Left hindlimb (tissue), 1 donor: Measurements from ENCODE around the gene CRYBG2.
"Not testable (repeated sequence)": the region's sequence is repeated elsewhere in the genome, so short reads cannot be mapped to it uniquely, and the experiment has no call there.

Experiments used
- DNase-seq: peaks from one replicate; pipeline ENCODE4 v3.0.0-alpha.2; 2018

Gene CRYBG2

DNA sequence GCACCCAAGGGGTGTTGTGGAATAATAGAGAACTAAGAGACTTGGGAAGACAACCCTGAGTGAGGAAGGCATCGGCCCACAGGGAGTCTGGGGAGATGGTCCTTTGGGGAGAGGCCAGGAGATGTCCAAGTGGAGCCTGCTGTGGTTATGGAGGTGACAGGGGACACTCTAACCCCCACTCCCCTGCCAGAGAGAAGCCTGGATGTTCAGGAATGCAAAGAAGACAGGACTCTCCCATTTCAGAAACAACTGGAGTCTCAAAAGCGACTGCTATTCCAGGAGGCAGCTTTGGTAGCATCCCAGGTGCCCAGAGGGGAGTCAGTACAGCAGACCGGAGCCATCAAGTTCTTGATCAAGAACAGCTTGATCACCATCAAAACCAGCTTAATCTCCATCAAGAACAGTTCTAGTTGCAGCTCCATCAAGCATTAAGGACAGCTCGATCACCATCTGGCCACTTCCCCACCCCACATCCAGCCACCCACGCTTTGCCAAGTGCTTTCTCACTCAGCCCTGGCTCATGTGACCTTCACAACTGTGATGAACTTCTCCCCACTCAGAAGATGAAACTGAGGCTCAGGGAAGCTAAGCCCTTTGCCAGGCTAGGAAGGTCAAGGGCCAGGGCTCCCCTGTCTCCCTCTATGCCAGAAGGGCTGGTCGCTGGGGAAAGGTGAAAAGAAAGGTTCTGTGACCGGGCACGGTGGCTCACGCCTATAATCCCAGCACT is 35.4 kb downstream of the CRYBG2 start:
- DNase-seq: no peak

DNA sequence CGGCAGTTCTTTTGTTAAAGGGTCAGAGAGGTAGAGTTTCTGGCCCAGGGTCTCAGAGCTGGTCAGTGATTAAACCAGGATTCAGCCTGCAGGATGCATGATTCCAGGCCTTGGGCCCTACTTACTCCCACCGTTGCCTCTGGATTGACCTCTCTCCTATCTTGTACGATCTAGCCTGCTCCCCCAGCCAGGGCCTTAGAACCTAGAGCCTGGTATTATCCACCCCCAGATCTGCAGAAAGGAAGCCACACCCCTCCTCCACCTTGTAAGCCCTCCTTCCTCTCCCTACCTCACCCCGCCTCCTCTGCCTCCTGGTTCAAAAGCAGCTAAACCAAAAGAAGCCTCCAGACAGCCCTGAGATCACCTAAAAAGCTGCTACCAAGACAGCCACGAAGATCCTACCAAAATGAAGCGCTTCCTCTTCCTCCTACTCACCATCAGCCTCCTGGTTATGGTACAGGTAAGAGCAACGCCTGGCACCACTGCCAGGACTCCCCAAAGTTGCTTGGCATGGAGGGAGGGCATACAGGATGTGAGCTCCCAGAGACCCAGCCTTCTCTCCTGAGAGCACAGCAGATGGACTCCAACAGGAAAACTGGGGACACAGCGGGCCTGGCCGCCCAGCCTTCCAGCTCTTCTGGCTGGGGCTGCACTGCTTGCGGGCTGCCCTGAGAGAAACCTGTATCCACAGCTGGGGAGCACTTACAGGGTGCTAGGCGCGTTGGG is 36.2 kb downstream of the CRYBG2 start, which contains the start of gene CD52:
Gene CD52, plus strand, starts transcription at position 347 of the 726 bp plus-strand sequence. Its CDS starts 60 bp downstream, at position 407.
- no peak for DNase-seq

DNA sequence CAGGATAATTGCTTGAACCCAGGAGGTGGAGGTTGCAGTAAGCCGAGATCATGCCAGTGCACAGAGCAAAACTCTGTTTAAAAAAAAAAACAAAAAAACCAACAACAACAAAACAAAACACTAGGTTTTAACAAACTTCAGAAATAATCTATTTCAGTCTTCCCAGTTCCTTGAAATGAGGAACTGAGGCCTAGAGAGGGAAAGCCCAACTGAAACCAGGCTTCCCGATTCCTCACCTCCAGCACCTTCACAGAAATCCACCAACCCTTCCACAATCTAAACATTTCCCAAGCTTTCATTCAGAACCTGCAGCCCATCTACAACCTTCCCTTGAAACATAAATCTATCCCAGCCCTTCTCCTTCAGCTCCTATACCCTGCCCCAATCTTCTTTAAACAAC is 36.8 kb downstream of the CRYBG2 start:
- DNase-seq: no peak

DNA sequence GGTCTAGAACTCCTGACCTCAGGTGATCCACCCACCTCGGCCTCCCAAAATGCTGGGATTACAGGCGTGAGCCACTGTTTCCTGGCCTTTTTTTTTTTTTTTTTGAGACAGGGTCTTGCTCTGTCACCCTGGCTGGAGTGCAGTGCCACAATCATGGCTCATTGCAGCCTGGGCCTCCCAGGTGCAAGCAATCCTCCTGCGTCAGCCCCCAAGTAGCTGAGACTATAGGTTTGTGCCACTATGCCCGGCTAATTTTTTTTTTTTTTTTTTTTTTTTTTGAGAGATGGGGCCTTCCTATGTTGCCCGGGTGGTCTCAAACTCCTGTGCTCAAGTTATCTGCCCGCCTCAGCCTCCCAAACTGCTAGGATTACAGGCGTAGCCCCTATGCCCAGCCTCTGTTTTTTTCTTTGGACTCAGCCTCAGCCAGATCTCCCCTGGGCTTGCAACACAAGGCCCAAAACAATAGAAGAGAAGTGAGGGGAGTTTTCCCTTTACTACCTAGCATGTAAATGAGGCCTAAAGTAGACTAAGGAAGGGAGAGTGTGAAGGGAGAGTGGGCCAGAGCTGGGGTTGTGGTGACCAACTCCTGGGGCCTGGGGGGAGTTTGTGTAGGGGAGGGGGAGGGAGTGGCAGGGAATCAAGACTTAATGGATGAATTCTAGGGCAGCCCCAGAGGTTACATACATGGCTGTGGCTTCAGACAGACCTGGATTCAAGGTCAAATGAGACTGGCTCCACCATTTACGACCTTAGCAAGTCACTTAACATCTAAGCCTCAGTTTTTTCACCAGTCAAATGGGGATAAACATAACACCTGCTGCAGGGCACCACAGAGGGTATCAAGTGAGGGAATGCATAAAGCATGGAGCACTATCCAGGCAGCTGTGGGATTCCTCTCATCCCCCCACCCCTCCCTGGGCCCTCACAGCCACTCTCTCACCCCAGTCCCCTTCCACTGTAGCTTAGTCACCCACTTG is 37.8 kb downstream of the CRYBG2 start:
- no peak for DNase-seq

DNA sequence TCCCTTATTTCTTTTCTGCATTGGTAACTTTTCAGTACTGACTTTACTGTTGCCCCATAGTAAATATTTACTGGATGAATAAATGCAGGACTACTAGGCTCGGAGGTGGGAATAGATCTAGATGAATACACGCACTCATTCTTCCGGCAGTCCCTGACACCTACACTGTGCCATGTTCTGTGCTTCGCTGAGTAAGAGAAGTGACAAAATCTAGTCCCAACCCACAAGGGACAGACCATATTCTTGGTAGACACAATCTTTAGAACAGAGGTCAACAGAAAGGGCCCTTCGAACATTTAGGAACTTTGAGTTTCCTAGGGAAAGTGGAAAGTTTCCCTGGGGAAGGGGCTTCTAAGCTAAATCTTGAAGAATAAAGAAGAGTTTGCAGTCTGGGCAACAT is 39.4 kb downstream of the CRYBG2 start:
- no peak for DNase-seq

DNA sequence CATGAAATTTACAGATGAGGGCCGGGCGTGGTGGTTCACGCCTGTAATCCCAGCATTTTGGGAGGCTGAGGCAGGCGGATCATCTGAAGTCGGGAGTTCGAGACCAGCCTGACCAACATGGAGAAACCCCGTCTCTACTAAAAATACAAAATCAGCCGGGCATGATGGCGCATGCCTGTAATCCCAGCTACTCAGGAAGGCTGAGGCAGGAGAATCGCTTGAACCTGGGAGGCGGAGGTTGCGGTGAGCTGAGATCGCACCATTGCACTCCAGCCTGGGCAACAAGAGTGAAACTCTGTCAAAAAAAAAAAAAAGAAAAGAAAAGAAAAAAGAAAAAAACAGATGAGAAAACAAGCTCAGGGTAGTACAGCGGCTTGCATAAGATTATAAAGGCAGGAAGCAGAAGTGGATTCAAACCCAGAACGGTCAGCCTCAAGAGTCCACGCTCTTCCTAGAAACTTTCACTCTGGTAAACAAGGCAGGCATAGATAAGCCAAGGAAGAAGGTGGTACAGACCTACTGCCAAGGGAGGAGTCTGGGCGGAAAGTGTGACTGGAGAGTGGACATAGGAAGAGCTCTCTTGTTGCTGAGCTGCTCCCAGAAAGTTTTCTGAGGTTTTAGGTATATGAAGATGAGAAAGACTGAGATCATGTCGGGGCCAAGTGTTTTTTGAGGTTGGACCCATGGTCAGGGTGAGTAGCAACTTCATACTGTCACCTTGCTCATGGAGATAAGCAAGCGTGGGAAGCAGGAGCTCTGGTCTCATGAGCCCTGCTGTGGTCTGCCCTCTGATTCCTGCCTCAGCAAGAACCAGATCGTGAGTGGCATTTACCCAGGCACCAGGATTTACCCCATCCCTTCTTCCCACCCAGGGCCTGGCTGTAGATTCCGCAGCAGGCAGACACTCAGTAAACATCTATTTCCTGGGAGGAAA is 45.7 kb downstream of the CRYBG2 start:
- not testable (repeated sequence) for DNase-seq

DNA sequence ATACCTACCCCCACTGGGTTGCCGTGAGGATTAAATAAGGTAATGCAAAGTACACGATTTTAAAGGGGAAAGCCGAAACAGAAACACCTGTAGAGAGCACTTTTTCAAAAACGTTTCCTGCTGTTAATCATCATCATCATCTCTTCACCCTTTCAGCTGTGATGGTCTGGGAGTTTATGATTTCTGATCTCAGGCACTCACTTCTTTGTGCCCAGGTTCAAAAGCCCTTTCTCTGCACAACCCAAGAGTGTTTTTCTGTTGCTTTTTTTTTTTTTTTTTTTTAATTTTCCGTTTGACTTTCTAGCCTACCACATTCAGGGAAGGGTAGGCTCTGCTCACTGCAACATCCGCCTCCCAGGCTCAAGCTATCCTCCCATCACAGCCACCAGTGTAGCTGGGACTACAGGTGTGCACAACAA is 46.6 kb downstream of the CRYBG2 start:
- DNase-seq: no peak

DNA sequence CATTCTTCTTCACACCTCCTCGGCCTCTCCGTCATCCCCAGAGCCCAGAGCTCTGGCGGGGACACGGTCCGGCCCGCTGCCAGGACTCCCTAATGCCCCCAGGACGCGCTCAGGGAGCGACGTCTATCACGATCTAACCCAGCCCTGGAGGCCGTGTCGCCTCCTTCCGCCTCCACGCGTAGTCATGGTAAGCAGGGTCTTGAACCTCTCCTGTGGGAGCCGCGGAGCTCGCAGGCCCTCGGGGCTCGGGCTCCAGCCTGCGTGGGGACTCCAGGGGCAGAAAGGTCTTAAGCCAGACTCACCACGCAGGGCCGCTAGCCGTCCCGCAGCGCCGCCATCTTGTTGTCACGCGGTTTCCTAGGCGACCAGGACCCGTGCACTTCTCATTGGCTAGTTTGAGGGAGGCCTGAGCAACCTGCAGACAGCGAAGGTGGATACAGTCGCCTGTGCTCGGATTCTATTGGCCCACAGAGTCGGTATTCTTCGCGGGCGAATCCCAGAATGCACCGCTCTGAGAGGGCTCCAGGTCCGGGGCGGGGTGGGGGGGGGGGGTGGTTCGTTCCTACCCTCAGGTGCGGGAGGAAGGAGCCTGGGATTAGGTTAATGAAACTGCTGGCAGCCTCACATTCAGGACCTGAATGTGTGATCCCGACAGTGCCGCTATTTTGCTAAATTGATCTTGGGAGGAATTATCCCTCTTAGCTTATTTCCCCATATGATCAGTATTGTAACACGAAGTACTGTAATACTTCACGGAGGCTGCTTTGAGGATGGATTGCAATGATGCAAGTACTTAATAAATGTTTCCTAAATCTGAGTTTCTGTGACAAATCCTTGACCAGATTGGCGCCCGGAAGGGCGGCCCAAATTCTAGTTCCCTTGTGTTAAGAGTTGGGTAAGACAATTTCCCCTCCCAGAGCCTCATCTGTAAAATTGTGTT is 47.4 kb downstream of the CRYBG2 start, which contains the start of gene UBXN11:
Gene UBXN11, minus strand, starts transcription at position 347 of the 940 bp plus-strand sequence. CDS start 3,753 bp downstream, outside the sequence.
- peak; percentile 89 for DNase-seq

DNA sequence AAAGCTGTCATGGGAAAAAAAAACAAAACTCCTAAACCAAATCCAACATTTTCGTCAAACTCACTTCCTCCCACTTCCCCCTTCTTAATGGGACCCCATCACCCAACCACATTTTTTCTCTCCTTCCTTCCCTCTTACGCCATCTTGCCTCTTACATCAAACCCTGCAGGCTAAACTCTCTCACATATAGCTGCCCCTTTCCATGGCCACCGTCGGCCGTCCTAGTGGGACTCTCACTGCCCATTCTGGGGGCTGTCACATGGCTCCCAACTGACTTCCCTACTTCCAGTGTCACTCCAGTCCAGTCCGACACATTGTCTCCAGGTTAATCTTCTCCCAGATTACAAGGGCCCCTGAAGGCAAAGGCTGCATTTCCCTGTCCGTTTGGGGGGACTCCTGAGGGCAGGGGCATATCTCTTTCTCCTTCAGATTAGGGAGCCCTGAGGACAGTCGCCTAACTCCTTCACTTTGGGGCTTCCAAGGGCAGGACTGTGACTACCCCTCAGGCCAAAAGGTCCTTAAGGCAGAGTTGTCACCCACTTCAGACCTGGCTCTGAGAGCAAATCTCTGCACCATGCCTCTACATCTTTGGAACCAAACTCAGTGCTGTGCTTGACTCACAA is 48.2 kb downstream of the CRYBG2 start:
- no peak for DNase-seq

DNA sequence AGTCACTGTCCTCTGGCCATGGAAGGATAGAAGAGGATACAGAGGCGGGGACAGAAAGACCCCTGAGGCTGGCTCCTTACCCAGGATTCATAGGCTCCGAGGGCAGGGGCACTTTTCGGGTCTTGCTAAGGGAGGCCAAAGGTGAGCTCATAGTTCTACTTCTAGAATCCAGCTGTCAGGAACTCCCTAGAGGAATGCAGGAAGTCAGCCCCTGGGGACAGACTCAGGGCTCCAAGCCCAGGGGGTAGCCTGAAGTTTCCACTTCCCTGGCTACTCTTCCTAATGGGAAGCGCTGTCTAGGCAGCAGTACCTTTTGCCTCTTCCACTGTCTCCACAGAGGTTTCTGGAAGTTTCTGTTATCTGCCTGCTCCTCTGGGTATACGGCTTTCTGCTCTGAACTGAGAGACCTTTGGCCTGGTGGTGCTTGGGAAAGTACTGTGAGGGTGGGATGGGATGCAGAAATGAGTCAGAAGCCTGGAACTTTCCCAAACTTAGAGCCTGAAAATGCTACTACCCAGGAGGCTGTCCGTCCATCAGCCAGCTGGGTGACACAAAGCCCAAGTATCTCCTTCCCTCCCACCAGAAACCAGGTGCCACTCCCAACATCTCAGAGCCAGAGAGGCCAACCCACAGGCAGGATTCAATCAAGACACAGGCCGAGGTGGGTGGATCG is 51.1 kb downstream of the CRYBG2 start:
- no peak for DNase-seq

DNA sequence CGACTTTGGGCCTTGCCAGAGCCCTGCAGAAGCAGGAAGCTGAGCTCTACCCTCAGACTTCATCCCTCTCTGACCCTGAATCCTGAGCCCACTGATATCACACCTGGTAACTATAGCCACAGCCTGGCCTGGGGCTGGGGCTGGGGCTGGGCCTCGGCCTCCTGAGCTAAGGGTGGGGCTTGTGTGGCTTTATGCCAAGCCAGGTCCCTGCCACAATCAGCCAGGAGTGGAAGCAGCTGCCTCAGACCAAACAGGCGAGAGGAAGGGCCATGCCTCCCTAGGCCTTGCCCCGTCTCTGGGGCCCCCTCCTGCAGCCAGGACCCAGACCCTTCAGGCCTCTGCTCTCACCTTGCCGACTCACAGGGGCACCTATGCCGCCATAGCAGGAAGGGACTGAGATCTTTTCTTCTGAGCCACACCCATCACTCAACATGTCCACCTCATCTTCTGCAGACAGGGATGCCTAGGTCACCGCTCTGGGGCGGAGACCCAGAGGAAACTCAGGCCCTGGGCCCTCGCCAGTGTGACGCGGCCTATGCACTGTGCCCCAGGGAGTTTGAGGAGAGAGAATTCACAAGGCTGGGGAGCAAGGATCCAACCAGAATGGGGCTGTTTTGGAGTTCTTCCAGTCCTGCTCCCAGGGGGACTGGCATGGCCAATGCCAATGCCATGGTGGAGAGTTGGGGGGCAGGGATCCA is 53.2 kb downstream of the CRYBG2 start:
- no peak for DNase-seq

DNA sequence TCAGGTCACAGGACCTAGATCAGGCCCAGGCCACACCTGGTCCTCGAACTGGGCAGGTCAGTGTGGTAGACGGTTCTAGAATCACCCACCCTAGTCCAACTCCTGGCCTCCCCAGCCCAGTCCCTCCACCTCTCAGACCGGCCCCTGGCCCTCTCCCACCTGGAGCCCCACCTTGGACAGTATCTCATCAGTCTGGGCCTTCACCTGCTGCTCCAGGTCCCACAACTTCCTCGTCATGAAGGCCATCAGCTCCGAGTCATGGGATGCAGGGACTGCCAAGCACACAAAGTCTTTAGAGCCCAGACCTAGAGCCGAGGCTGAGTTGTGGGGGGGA is 56.2 kb downstream of the CRYBG2 start:
- no peak for DNase-seq

DNA sequence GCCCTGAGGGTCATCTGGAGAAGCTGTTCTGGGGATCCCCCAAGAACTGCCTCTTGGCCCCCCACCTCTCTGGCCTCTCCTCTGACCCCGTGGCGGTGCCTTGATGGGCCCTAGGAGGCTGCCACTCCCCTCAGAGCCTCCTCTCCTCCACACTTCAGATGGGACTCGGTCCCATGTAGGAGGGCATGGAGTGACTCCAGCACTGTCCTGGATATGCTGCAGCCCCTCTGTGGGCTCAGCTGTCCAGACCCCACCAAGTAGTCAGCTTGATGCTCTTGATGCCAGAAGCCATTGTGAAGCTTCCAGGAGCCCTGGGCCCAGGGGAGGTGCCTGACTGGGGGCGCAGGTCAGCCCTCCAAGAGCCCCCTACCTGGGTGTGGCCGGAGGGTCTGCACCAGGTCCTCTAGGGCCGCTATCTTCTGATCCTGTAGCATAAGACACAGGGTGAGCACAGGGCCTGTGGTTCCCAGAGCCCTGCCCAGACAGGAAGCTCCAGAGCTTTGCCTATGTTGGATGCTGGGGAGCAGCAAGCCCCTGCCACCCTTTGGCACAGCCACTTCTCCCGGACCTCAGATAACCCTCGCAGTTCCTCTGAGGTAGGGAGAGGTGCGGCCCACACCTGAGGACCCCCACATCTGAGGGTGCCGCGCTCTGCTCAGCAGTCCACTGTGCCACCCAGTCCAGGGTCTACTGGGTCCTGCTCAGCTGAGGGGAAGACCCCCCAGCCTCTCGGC is 56.7 kb downstream of the CRYBG2 start:
- DNase-seq: no peak

DNA sequence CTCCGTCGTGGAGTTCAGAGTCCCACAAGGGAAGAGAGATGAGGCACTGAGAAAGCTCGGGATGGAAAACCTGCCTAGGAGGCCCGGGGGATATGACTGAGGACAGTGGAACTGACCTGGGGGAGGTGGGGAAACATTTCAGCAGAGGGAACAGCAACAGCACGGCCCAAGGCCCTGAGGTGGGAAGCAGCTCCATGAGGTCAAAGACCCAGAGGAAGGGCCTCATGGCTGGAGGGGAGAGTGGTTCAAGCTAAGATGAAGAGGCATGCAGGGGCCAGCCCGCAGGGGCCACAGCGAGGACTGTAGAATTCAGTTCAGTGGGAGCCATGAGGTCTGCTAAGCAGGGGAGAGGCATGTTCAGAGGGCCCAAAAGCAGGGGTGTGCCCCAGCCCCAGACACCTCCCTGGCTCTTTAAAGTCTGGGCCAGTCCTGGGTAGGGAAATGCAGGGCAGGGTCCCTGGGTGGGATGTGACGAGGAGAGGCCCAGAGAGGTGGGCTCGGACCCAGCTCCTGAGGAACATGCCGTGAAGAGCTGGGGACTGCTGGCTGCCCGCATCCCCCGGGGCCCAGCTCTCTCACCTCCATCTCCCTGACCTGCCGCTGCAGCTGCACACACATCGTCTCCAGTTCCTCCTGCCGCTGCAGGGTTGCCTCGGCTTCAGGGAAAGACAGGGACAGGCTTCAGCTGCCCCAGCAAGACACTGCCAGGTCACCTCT is 57.4 kb downstream of the CRYBG2 start:
- no peak for DNase-seq

DNA sequence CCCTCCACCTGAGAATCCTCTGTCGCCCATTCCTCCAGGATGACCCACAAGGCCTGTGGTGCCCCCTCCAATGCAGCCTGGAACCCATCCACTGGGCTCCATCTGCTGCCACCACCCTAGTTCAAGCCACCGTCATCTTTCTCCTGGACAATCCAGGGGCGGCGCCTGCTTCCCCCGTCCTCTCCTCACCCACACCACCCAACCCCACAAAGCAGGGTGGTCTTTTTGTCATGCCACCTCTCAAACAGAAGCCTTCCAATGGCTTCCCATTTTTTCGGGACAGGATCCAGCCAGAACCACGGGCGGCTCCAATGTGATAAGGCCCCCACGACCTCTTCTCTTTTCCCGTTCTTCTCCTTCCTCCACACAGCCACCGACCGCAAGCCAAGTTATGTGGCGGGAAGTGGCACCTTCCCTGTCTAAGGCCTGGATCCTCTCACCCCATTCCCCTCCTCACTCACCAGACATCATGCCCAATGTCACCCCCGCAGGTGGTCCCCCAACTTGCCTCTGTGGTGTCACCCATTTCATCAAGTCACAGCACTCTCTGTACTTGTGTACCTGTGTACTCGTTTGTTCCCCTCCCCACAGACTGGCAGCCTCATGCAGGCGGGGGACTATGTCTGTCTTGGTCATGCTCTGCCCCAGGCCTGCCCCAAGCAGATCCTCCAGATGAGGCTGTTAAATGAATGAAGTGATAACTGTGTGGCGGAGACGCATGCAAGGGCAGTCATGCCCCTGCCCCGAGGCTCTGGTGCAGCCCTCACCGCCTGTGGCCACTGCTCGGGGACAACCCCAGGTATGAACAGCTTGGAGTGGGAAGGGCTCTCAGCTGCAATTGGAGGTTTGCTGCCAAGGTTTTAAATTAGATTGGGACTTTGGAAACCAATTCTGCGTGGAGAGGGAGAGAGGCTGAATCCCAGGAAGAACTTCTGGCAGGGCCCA is 58.5 kb downstream of the CRYBG2 start:
- no peak for DNase-seq

DNA sequence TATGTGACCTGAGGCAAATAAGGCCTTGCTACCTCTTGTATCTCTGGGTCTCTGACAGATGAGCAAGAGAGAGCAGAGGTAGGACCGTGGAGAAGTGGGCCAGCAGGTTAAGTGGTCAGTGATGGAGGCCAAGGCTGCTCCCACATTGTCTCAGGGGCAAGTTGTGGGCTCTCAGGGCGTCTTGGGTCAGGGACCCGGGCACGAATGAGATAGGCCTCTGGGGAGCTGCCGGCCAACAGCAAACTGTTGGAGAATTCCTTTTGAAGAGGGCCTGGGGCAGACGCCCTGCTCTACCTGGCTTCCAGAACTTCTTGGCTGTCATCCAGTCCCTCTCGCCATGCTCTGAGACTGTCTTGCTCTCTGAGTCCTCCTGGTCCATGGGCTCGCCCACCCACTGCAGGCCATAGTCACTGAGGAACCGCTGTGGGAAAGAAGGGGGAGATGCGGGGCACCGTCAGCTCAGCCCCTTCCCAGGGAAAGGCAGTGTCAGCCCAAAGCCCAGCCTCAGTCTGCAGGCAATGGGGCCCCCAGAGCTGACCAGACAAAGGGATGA is 59.9 kb downstream of the CRYBG2 start:
- DNase-seq: no peak
